SK-N-SH (cell line): ENCODE results near the gene BCAS2. TPM values are rescaled to one million over a fixed set of nuclear protein-coding genes. Genes with fewer than 3 reads are reported as not detected.
"Not testable (repeated sequence)": the region's sequence is repeated elsewhere in the genome, so short reads cannot be mapped to it uniquely, and the experiment has no call there.

Experiments used
- CTCF ChIA-PET: fragments of 300-600, 350-600 bp; formaldehyde crosslinking; extraction: SDS; loops from one replicate; lab custom pipeline; 2021; lab: Yijun Ruan, JAX
- POLR2A ChIA-PET: fragments of 350-600 bp; sonication (Branson Sonifier 250); formaldehyde crosslinking; extraction: SDS; loops from one replicate; lab custom pipeline; 2020; ENCODE audit warnings: antibody characterized with exemption, inconsistent platforms; lab: Yijun Ruan, JAX
- DNase-seq: peaks from one replicate; pipeline ENCODE4 v3.0.0; 2012
- H2AFZ ChIP-seq: fragments of 200-600 bp; sonication (generic); 2 replicates; pipeline ENCODE4 v1.8.1; 2016; ENCODE audit warnings: antibody characterized with exemption, mild to moderate bottlenecking, low read depth
- H3F3A ChIP-seq: fragments of 200-600 bp; sonication (generic); replicated peaks from 2 replicates; pipeline ENCODE3; 2016; ENCODE audit warnings: antibody characterized with exemption, mild to moderate bottlenecking; ENCODE audit not compliant: insufficient read depth
- H3K27ac ChIP-seq, 2 experiments: fragments of 200-500 bp in 1 of 2; fragments of 200-600 bp in 1 of 2; sonication (Bioruptor generic) in 1 of 2; sonication (generic), shearing (Covaris generic) in 1 of 2; 2 replicates each; pipeline versions ENCODE4 v1.5.1 to v1.6.1; 2014 to 2016; ENCODE audit warnings: low read depth in 2 of 2, inconsistent platforms in 1 of 2, low read length in 1 of 2, mild to moderate bottlenecking in 1 of 2, mixed read lengths in 1 of 2
- H3K27me3 ChIP-seq: fragments of 200-600 bp; sonication (generic), shearing (Covaris generic); 2 replicates; pipeline ENCODE4 v1.6.1; 2016; ENCODE audit warnings: mixed run types; ENCODE audit not compliant: insufficient read depth
- H3K36me3 ChIP-seq, 2 experiments: fragments of 200-500 bp in 1 of 2; fragments of 200-600 bp in 1 of 2; sonication (Bioruptor generic) in 1 of 2; sonication (generic) in 1 of 2; replicated peaks in 1 of 2; 2 replicates each; pipeline versions ENCODE3 to v1.5.1; 2014 to 2016; ENCODE audit warnings: low read length in 1 of 2, mild to moderate bottlenecking in 1 of 2; ENCODE audit not compliant: insufficient read depth in 2 of 2, control insufficient read depth in 1 of 2
- H3K4me1 ChIP-seq, 2 experiments: fragments of 200-500 bp in 1 of 2; fragments of 200-600 bp in 1 of 2; sonication (Bioruptor generic) in 1 of 2; sonication (generic), shearing (Covaris generic) in 1 of 2; 2 replicates each; pipeline versions ENCODE4 v1.5.1 to v1.6.1; 2014 to 2016; ENCODE audit warnings: low read depth in 1 of 2, low read length in 1 of 2, mixed run types in 1 of 2; ENCODE audit not compliant: insufficient read depth in 2 of 2, control insufficient read depth in 1 of 2
- H3K4me2 ChIP-seq: fragments of 200-600 bp; sonication (generic), shearing (Covaris generic); 2 replicates; pipeline ENCODE4 v1.6.1; 2017; ENCODE audit warnings: mixed run types
- H3K4me3 ChIP-seq, 2 experiments: fragments of 200-500 bp in 1 of 2; fragments of 200-600 bp in 1 of 2; sonication (Bioruptor generic) in 1 of 2; sonication (generic), shearing (Covaris generic) in 1 of 2; 2 replicates each; pipeline versions ENCODE4 v1.5.1 to v1.8.1; 2014 to 2016; ENCODE audit warnings: low read depth in 2 of 2, inconsistent platforms in 1 of 2, low read length in 1 of 2, mild to moderate bottlenecking in 1 of 2, mixed read lengths in 1 of 2, moderate library complexity in 1 of 2
- H3K79me2 ChIP-seq: fragments of 200-600 bp; sonication (generic); 2 replicates; pipeline ENCODE4 v1.8.1; 2017; ENCODE audit warnings: mild to moderate bottlenecking; ENCODE audit not compliant: insufficient read depth
- H3K9ac ChIP-seq: fragments of 200-600 bp; sonication (generic); 2 replicates; pipeline ENCODE4 v1.6.1; 2017; ENCODE audit warnings: mixed run types
- H3K9me2 ChIP-seq: fragments of 200-600 bp; sonication (generic); 2 replicates; pipeline ENCODE4 v1.6.1; 2017; ENCODE audit warnings: mixed run types
- H3K9me3 ChIP-seq: fragments of 200-600 bp; sonication (generic); 2 replicates; pipeline ENCODE4 v1.6.1; 2017; ENCODE audit warnings: mixed run types, mild to moderate bottlenecking, moderate library complexity
- H4K20me1 ChIP-seq: fragments of 200-600 bp; sonication (generic); 2 replicates; pipeline ENCODE4 v1.6.1; 2017; ENCODE audit warnings: mild to moderate bottlenecking, mixed run types; ENCODE audit not compliant: insufficient read depth
- CHD2 ChIP-seq: fragments of 150-350 bp; IDR thresholded peaks from 2 replicates; pipeline ENCODE4 v1.6.1; 2018; ENCODE audit warnings: low read length; ENCODE audit not compliant: partially characterized antibody
- ELF1 ChIP-seq: IDR thresholded peaks from 2 replicates; pipeline ENCODE4 v1.4.0; 2012
- EP300 ChIP-seq, 2 experiments: IDR thresholded peaks; 2 replicates each; pipeline versions ENCODE4 v1.4.0 to v1.6.1; 2012; ENCODE audit warnings: borderline replicate concordance in 1 of 2, low read depth in 1 of 2, low read length in 1 of 2
- FOSL2 ChIP-seq: IDR thresholded peaks from 2 replicates; pipeline ENCODE4 v1.4.0; 2012; ENCODE audit warnings: low read depth, mild to moderate bottlenecking, moderate library complexity, borderline replicate concordance
- FOXJ3 ChIP-seq: sonication (generic); formaldehyde crosslinking; IDR thresholded peaks from 2 replicates; pipeline ENCODE4 v1.5.1; 2020; ENCODE audit warnings: mild to moderate bottlenecking, missing genetic modification reagents
- GATA2 ChIP-seq: sonication (generic); formaldehyde crosslinking; IDR thresholded peaks from 2 replicates; pipeline ENCODE4 v1.5.0; 2020; ENCODE audit warnings: mild to moderate bottlenecking, missing genetic modification reagents
- IRF3 ChIP-seq: fragments of 150-350 bp; IDR thresholded peaks from 2 replicates; pipeline ENCODE4 v1.6.1; 2016; ENCODE audit warnings: mild to moderate bottlenecking, low read depth, low read length
- NFIC ChIP-seq: IDR thresholded peaks from 2 replicates; pipeline ENCODE4 v1.4.0; 2012; ENCODE audit warnings: borderline replicate concordance
- SIN3A ChIP-seq: IDR thresholded peaks from 2 replicates; pipeline ENCODE4 v1.6.1; 2012; ENCODE audit warnings: low read depth, mild to moderate bottlenecking, low read length, moderate library complexity, borderline replicate concordance
- SMC3 ChIP-seq: IDR thresholded peaks from 2 replicates; pipeline ENCODE4 v1.6.1; 2012; ENCODE audit warnings: low read depth, low read length, improper control_type of control experiment
- TAF1 ChIP-seq: IDR thresholded peaks from 2 replicates; pipeline ENCODE4 v1.6.1; 2012; ENCODE audit warnings: low read depth, mild to moderate bottlenecking, low read length, moderate library complexity, borderline replicate concordance
- WGBS: methylation state at CpG from one replicate; pipeline ENCODE4 v1.1.6; 2017; ENCODE audit warnings: low lambda C conversion rate; 5-methylcytosine and 5-hydroxymethylcytosine counted together
- polyA plus RNA-seq, 3 experiments: library from polyadenylated mRNA; depleted of rRNA; stranded (reverse); fragments of >200 nt; gene quantifications; 2 replicates each; pipeline ENCODE4 v1.2.3, GENCODE V29; 2012
- TF ChIP-seq, protein P1 (sequence below): IDR thresholded peaks from 2 replicates; pipeline ENCODE4; 2012

The BCAS2 gene
- polyA plus RNA-seq, 1 of the 3 experiments (the other 2 are of a cell fraction), result 19.6 TPM

DNA sequence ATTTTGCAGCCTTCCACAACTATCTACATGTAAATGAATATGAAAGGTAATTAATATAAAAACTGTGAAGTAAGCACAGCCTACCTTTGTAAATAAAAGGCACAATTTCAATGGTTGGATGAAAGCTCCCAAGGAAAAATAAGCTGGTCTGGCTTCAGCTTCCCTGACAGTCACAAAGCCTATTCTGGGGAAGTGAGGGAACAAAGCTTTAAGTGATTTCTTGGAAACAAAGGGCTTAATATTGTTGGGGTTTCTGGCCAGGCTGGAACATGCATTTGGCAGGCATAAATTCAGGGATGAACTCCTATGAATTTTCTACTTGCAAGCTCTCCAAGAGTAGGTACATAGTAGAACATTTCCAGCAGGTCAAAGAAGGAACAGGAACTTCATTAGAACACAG is 17.3 kb downstream of the BCAS2 start:
- Histone ChIP-seq H3K79me2 (no peaks in the 10 kb centered on the region), H3K4me1 (no peaks in the 10 kb centered on the region), H2AFZ (no peak overlapping the region), H3K27me3 (no peaks in the 10 kb centered on the region), H3K27ac (no peak overlapping the region), H3K4me2 (no peak overlapping the region), H3K36me3 (peaks cover 18 to 20% of the 10 kb centered on the region in 2 experiments), H3K9me2 (no peaks in the 10 kb centered on the region), H4K20me1 (no peaks in the 10 kb centered on the region), H3K9ac (no peak overlapping the region), H3K4me3 (no peak overlapping the region), H3K9me3 (no peaks in the 10 kb centered on the region), H3F3A (no peaks in the 10 kb centered on the region)
- no peak for DNase-seq
- ChIA-PET POLR2A (no interaction called here), CTCF (interaction anchor here (0.9 kb wide), 1 partner anchor 8 kb away, joined by 3 read pairs; no protein-coding TSS in a partner anchor)
- TF ChIP-seq NFIC (no peak), CHD2 (no peak), SIN3A (no peak), IRF3 (no peak), TAF1 (no peak), FOSL2 (no peak), ELF1 (no peak)
- TF ChIP-seq, protein P1, sequence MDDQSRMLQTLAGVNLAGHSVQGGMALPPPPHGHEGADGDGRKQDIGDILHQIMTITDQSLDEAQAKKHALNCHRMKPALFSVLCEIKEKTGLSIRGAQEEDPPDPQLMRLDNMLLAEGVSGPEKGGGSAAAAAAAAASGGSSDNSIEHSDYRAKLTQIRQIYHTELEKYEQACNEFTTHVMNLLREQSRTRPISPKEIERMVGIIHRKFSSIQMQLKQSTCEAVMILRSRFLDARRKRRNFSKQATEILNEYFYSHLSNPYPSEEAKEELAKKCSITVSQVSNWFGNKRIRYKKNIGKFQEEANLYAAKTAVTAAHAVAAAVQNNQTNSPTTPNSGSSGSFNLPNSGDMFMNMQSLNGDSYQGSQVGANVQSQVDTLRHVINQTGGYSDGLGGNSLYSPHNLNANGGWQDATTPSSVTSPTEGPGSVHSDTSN, result no peak

DNA sequence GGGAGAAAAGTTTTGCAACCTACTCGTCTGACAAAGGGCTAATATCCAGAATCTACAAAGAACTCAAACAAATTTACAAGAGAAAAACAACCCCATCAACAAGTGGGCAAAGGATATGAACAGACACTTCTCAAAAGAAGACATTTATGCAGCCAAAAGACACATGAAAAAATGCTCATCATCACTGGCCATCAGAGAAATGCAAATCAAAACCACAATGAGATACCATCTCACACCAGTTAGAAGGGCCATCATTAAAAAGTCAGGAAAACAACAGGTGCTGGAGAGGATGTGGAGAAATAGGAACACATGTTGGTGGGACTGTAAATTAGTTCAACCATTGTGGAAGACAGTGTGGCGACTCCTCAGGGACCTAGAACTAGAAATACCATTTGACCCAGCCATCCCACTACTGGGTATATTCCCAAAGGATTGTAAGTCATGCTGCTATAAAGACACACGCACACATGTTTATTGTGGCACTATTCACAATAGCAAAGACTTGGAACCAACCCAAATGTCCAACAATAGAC is 18.4 kb downstream of the BCAS2 start:
- H3K4me2 ChIP-seq, H3K79me2 ChIP-seq, H3K27me3 ChIP-seq, H4K20me1 ChIP-seq, H3F3A ChIP-seq, H2AFZ ChIP-seq, H3K9ac ChIP-seq, H3K27ac ChIP-seq, DNase-seq, CTCF ChIA-PET, POLR2A ChIA-PET, H3K4me1 ChIP-seq, H3K4me3 ChIP-seq, H3K9me2 ChIP-seq, H3K9me3 ChIP-seq: not testable (repeated sequence)
- 88% methylated on average over 3 of the region's 3 CpGs for WGBS
- peaks cover 9 to 16% of the 10 kb centered on the region in 2 experiments for H3K36me3 ChIP-seq

GRCh38 chr1:114561333-114561732 is 20.1 kb downstream of the BCAS2 start:
- H3K9ac ChIP-seq, result no peak overlapping the region
- no peaks in the 10 kb centered on the region for H3K9me3 ChIP-seq
- no peak overlapping the region for H3K4me2 ChIP-seq
- no peak for DNase-seq
- H4K20me1 ChIP-seq, result no peaks in the 10 kb centered on the region
- WGBS, result 71% methylated on average over 1 of the region's 1 CpG
- ChIA-PET POLR2A (no interaction called here), CTCF (interaction anchor here (0.8 to 3.9 kb wide), 2 partner anchors 121 to 215 kb away, joined by 3 to 29 read pairs; no protein-coding TSS in a partner anchor)
- H3K4me1 ChIP-seq, result no peaks in the 10 kb centered on the region
- H3F3A ChIP-seq, result peaks cover 4% of the 10 kb centered on the region
- no peak overlapping the region for H2AFZ ChIP-seq
- no peaks in the 10 kb centered on the region for H3K9me2 ChIP-seq
- TF ChIP-seq CHD2 (no peak), GATA2 (no peak), FOXJ3 (CRISPR knock-in tag) (no peak), EP300 (IDR thresholded peaks at IDR 0.05; ENCODE audit: borderline replicate concordance in 1 of 2, low read depth in 1 of 2, low read length in 1 of 2) (no peak), SMC3 (no peak)
- no peak overlapping the region for H3K27ac ChIP-seq
- H3K4me3 ChIP-seq, result no peak overlapping the region
- H3K27me3 ChIP-seq, result no peaks in the 10 kb centered on the region
- no peaks in the 10 kb centered on the region for H3K79me2 ChIP-seq
- peaks cover 0 to 8% of the 10 kb centered on the region in 2 experiments for H3K36me3 ChIP-seq
